ENCODE results near the gene ASXL3.
A peak's percentile ranks its signal among the peaks of the same experiment; 100 is the strongest.

The ASXL3 gene

DNA sequence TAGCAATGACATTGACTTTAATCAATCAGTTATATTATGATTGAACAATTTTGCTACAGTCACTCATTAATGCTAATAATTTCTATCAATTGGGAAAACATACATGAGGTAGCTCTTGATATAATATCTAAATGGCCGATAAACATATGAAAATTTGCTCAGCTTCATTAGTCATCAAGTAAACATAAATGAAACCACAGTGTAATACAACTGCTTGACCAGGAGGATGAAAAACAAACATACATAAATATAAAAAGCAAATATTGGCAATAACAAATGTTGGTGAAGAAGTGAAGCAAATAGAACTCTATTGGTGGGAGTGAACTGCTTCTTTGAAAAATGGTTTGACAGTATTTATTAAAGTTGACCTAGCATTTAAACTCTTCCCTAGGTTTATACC, 130.9 kb downstream of the ASXL3 start:
- no peak for DNase-seq (ENCODE audit: low read depth, low spot score)

DNA sequence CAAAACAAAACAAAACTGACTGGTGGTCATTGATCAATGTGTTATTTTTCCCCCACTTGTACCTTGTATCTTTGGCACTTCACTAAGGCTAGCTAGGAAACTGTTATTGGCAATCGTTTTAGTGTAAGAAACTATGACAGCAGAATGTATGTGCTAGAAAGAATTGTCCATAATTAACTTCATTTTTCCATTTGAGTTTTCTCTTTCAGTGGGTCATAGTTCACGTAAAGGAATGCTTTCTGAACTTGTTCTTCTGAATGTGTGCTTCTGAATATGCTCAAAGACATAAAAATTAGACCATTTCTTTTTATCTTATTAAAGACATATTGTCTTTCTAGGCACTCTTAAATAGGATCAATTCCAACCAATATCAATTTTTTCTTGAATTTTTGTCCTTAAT, 132.2 kb downstream of the ASXL3 start:
- DNase-seq (ENCODE audit: low read depth, low spot score), result no peak
- no peak overlapping the region for H3K27ac ChIP-seq

More for the DNA sequence above, 130.9 kb downstream of the ASXL3 start:
- H3K27ac ChIP-seq, result no peak overlapping the region

DNA sequence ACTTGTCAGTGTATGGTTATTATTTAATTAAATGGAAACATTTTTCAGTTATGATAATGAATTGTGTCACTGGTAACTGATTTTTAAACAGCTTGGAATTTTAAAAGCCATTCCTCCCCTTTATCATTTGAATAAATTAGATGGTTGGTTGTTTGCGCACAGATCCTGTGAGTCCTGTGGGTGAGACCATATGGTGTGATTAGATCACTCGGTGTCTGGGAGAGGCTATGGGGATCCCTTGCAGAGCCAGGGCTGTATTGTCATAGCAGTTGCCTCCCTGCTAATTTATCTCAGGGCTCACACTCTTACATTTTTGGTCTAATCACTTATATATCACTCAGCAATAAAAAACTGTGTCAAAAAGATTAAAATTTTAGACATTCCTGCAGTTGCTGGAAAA, 133.5 kb downstream of the ASXL3 start:
- DNase-seq (ENCODE audit: low read depth, low spot score), result no peak
- no peak overlapping the region for H3K27ac ChIP-seq

GRCh38 chr18:33712719-33713118, 134.7 kb downstream of the ASXL3 start:
- H3K27ac ChIP-seq, result no peak overlapping the region

DNA sequence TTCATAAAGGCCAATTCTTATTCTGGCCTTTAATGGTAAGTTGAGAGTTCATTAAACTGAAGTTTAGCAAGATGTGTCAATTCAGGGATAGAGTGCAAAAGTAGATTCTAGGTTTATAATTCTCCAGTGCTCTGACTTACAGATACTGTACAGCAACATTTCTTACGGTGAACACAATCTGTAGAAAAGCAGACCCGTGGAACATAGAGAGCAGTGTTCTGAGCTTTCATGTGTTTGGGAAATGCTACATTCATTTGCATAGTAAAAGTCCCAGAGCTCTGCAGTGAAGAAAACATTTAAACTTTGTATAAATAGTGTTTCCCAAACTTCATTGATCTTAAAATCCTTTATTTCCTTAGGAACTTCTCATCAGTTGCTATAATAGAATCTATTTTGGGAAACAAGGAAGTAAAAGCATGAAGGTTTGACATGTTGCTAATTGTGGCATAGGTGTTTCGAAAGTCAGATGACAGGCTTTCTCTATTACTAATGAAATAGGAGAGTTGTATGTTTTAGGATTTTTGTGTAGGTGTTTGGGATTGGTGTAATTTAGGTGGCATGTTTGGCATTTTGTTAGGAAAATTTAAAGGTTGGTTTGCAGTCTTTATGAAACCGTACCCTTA, 138.2 kb downstream of the ASXL3 start:
- no peak for DNase-seq (ENCODE audit: low read depth, low spot score)
- H3K27ac ChIP-seq, result no peak overlapping the region

More at GRCh38 chr18:33712719-33713118, 134.7 kb downstream of the ASXL3 start:
- no peak for DNase-seq (ENCODE audit: low read depth, low spot score)

GRCh38 chr18:33717339-33717738, 139.3 kb downstream of the ASXL3 start:
- no peak overlapping the region for H3K27ac ChIP-seq
- no peak for DNase-seq (ENCODE audit: low read depth, low spot score)

DNA sequence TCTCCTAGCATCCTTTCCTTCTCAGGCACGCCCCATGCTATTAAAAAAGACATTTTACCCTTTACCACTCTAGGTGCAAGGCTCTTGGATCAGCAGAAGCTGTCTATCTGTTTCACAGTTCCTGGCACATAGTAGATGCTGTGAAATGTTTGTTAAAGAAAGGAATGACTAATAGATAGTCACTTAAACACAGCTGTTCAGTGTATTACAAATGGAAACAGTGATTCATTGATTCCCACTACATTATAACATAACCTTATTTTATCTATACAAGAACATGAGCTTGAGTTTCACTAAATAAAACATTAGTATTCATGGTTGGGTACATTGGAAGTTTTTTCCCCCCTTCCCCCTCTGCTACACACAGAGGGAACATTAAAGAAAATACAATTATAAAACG, 142.1 kb downstream of the ASXL3 start:
- no peak overlapping the region for H3K27ac ChIP-seq
- peak; percentile 10 for DNase-seq (ENCODE audit: low read depth, low spot score)

DNA sequence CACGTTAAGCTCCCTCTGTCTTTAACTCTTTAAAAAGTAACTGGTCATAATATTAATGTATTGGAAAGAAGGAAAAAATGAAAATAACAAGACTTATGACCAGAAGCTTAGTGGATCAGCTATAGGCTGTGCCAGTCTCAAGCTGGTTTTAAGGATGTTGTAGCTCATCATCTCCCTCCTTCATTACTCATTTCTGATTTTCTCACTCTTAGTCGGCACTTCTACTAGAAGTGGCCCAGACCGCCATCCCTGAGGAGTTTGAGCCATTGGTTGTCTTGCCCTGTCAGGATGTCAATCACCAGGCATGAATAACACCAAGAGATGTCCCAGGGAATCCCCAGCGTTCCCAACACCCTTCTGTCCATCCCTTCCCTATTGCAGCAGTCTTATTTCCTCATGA, 151.5 kb downstream of the ASXL3 start:
- no peak for DNase-seq (ENCODE audit: low read depth, low spot score)
- H3K27ac ChIP-seq, result no peak overlapping the region

DNA sequence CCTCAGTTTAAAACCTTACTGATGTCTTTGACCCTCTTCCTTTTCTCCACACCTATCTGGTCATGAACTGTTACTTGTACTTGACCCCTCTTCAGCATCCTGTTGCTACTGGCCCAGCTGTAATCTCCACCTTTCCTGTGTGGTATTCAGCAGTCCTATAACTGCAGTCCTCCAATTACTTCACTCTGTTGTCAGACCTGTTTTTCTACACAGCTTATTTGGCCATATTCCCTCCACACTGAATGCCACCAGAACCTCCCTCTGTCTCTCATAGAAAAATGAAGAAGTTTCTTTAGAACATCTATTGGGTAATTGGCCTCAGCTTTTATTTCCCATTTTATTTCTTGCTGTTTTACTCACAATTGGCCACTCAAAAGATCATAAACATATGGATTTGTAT, 155.4 kb downstream of the ASXL3 start:
- no peak for DNase-seq (ENCODE audit: low read depth, low spot score)
- no peak overlapping the region for H3K27ac ChIP-seq

GRCh38 chr18:33735428-33735827, 157.4 kb downstream of the ASXL3 start:
- no peak overlapping the region for H3K27ac ChIP-seq
- no peak for DNase-seq (ENCODE audit: low read depth, low spot score)

GRCh38 chr18:33741760-33742159, 163.7 kb downstream of the ASXL3 start:
- H3K27ac ChIP-seq, result no peak overlapping the region
- DNase-seq (ENCODE audit: low read depth, low spot score), result no peak

GRCh38 chr18:33744032-33744697, 166.1 kb downstream of the ASXL3 start:
- DNase-seq (ENCODE audit: low read depth, low spot score), result no peak
- H3K27ac ChIP-seq, result no peak overlapping the region

- no peak overlapping the region for H3K27ac ChIP-seq
- DNase-seq (ENCODE audit: low read depth, low spot score), result no peak
Measured at GRCh38 chr18:33745151-33745795, 167.3 kb downstream of the ASXL3 start.

GRCh38 chr18:33745871-33746545, 168.0 kb downstream of the ASXL3 start:
- no peak for DNase-seq (ENCODE audit: low read depth, low spot score)
- no peak overlapping the region for H3K27ac ChIP-seq

DNA sequence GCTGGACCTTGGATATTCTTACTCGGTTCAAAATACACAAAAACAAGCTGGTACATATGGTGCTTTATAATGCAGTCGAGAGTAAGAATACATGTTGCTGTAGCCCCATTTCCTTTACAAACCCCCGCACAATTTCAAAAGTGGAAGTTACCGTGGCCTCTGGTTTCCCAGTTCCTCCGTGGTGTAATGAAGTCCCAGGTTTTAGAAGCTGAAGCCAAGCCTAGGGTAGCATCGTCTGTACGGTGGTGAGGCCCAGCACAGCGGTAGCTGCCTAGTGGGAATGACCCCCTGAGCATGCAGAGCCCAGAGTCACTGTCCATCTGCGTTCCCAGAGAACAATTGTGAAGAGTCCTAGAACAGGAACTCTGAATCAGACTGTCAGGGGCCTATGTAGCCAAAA, 171.8 kb downstream of the ASXL3 start:
- DNase-seq (ENCODE audit: low read depth, low spot score), result no peak
- H3K27ac ChIP-seq, result no peak overlapping the region

DNA sequence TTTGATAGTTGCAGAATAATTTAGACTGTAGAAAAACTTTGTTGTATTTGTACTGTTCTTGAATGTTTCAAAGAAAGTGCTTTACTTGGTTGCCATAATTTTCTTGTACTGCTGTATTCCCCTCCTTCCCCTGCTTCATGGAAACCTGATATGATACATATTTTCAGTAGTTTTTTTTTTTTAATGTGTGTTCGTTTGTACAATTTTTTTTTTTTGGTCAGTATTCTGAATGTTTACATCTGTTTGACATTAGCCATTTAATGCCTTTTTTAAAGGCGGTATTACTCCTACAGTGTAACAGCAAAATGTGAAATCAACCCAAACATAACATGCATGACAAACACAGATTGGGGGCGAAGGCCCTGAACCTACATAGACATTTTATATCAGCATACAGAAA, 172.3 kb downstream of the ASXL3 start:
- H3K27ac ChIP-seq, result no peak overlapping the region
- DNase-seq (ENCODE audit: low read depth, low spot score), result no peak

GRCh38 chr18:33751613-33752221, 173.7 kb downstream of the ASXL3 start:
- no peak for DNase-seq (ENCODE audit: low read depth, low spot score)
- H3K27ac ChIP-seq, result no peak overlapping the region

DNA sequence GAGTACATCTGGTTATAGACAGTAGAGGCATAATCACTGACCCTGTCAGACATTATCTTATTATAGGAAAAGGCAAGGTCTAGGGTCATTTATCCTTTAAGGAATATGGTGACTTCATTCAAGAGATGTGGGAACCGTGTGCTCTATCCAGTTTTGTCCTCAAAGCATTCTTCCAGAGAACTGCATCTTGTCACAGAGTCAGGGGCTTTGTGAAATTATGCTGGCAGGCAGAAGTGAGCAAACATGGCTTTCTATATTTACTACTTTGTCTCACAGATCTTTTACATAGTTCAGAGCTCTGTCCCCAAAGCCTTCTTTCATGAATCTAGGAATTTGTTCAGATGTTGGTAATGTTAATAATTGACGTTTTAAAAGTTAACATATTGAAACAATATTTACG, 177.4 kb downstream of the ASXL3 start:
- DNase-seq (ENCODE audit: low read depth, low spot score), result no peak
- H3K27ac ChIP-seq, result no peak overlapping the region

- peak; percentile 60 for DNase-seq (ENCODE audit: low read depth, low spot score)
- H3K27ac ChIP-seq, result no peak overlapping the region
Measured at GRCh38 chr18:33755931-33756560, 178.0 kb downstream of the ASXL3 start.

- DNase-seq (ENCODE audit: low read depth, low spot score), result no peak
- H3K27ac ChIP-seq, result no peak overlapping the region
Measured at GRCh38 chr18:33757037-33757436, 179.0 kb downstream of the ASXL3 start.

All from epithelial cell of prostate (primary cell).